HEK293 (cell line): ENCODE measurements around the gene C6orf15.
A peak's percentile ranks its signal among the peaks of the same experiment; 100 is the strongest.

Experiments used
- GFI1B ChIP-seq: fragments of 450-650 bp; formaldehyde crosslinking; IDR thresholded peaks from 2 replicates; pipeline ENCODE4 v1.5.1; 2016; ENCODE audit warnings: missing biosample characterization, missing genetic modification characterization
- HOXD13 ChIP-seq: sonication (generic); formaldehyde crosslinking; IDR thresholded peaks from 2 replicates; pipeline ENCODE4 v1.8.0; 2022; ENCODE audit warnings: missing genetic modification reagents, borderline replicate concordance
- KLF8 ChIP-seq: fragments of 450-650 bp; formaldehyde crosslinking; IDR thresholded peaks from 2 replicates; pipeline ENCODE4 v1.5.1; 2016; ENCODE audit warnings: missing biosample characterization, missing genetic modification characterization
- PRDM2 ChIP-seq: fragments of 450-650 bp; formaldehyde crosslinking; IDR thresholded peaks from 2 replicates; pipeline ENCODE4 v1.5.1; 2016; ENCODE audit warnings: missing biosample characterization, missing genetic modification characterization, borderline replicate concordance
- SALL2 ChIP-seq: fragments of 450-650 bp; formaldehyde crosslinking; IDR thresholded peaks from 2 replicates; pipeline ENCODE4 v1.5.0; 2017; ENCODE audit warnings: missing biosample characterization, mild to moderate bottlenecking, missing genetic modification characterization, borderline replicate concordance
- TRIM28 ChIP-seq: IDR thresholded peaks from 2 replicates; pipeline ENCODE4 v1.6.1; 2011; ENCODE audit warnings: low read length, control low read depth, borderline replicate concordance
- YY1 ChIP-seq: fragments of 450-650 bp; formaldehyde crosslinking; IDR thresholded peaks from 2 replicates; pipeline ENCODE4 v1.5.1; 2018; ENCODE audit warnings: missing biosample characterization, missing genetic modification characterization
- ZNF138 ChIP-seq: fragments of 450-650 bp; formaldehyde crosslinking; IDR thresholded peaks from 2 replicates; pipeline ENCODE4 v1.5.1; 2016; ENCODE audit warnings: missing biosample characterization, missing genetic modification characterization, borderline replicate concordance
- ZNF155 ChIP-seq: fragments of 450-650 bp; formaldehyde crosslinking; IDR thresholded peaks from 2 replicates; pipeline ENCODE4 v1.5.1; 2016; ENCODE audit warnings: missing biosample characterization, missing genetic modification characterization
- ZNF174 ChIP-seq: fragments of 450-650 bp; formaldehyde crosslinking; IDR thresholded peaks from 2 replicates; pipeline ENCODE4 v1.5.0; 2017; ENCODE audit warnings: missing biosample characterization, mild to moderate bottlenecking, missing genetic modification characterization
- ZNF184 ChIP-seq: fragments of 450-650 bp; IDR thresholded peaks from 2 replicates; pipeline ENCODE4 v1.5.1; 2018; ENCODE audit warnings: missing biosample characterization, mild to moderate bottlenecking, missing genetic modification characterization
- ZNF248 ChIP-seq: fragments of 450-650 bp; formaldehyde crosslinking; IDR thresholded peaks from 2 replicates; pipeline ENCODE4 v1.5.1; 2017; ENCODE audit warnings: missing biosample characterization, missing genetic modification characterization
- ZNF292 ChIP-seq: fragments of 450-650 bp; formaldehyde crosslinking; IDR thresholded peaks from 2 replicates; pipeline ENCODE4 v1.5.1; 2016; ENCODE audit warnings: low read depth, missing biosample characterization, missing genetic modification characterization, borderline replicate concordance
- ZNF324 ChIP-seq: fragments of 450-650 bp; formaldehyde crosslinking; IDR thresholded peaks from 2 replicates; pipeline ENCODE4 v1.5.1; 2016; ENCODE audit warnings: missing biosample characterization, missing genetic modification characterization
- ZNF366 ChIP-seq: fragments of 450-650 bp; formaldehyde crosslinking; conservative IDR thresholded peaks from 2 replicates; pipeline ENCODE4 v1.5.1; 2016; ENCODE audit warnings: missing biosample characterization, missing genetic modification characterization
- ZNF404 ChIP-seq: fragments of 450-650 bp; formaldehyde crosslinking; IDR thresholded peaks from 2 replicates; pipeline ENCODE4 v1.5.1; 2017; ENCODE audit warnings: missing biosample characterization, missing genetic modification characterization
- ZNF416 ChIP-seq: fragments of 450-650 bp; formaldehyde crosslinking; IDR thresholded peaks from 2 replicates; pipeline ENCODE4 v1.5.1; 2016; ENCODE audit warnings: missing biosample characterization, missing genetic modification characterization
- ZNF48 ChIP-seq: fragments of 450-650 bp; formaldehyde crosslinking; IDR thresholded peaks from 2 replicates; pipeline ENCODE4 v1.5.1; 2016; ENCODE audit warnings: missing biosample characterization, missing genetic modification characterization
- ZNF501 ChIP-seq: fragments of 450-650 bp; formaldehyde crosslinking; IDR thresholded peaks from 2 replicates; pipeline ENCODE4 v1.5.1; 2016; ENCODE audit warnings: missing biosample characterization, missing genetic modification characterization
- ZNF558 ChIP-seq: fragments of 450-650 bp; formaldehyde crosslinking; IDR thresholded peaks from 2 replicates; pipeline ENCODE4 v1.5.1; 2016; ENCODE audit warnings: missing biosample characterization, missing genetic modification characterization
- ZNF561 ChIP-seq: fragments of 450-650 bp; IDR thresholded peaks from 2 replicates; pipeline ENCODE4 v1.5.1; 2018; ENCODE audit warnings: missing biosample characterization, missing genetic modification characterization, borderline replicate concordance
- ZNF600 ChIP-seq: fragments of 450-650 bp; formaldehyde crosslinking; IDR thresholded peaks from 2 replicates; pipeline ENCODE4 v1.5.1; 2016; ENCODE audit warnings: missing biosample characterization, missing genetic modification characterization
- ZNF701 ChIP-seq: fragments of 450-650 bp; formaldehyde crosslinking; IDR thresholded peaks from 2 replicates; pipeline ENCODE4 v1.5.1; 2016; ENCODE audit warnings: missing biosample characterization, missing genetic modification characterization
- ZNF777 ChIP-seq: fragments of 450-650 bp; formaldehyde crosslinking; IDR thresholded peaks from 2 replicates; pipeline ENCODE4 v1.5.1; 2017; ENCODE audit warnings: missing biosample characterization, missing genetic modification characterization, borderline replicate concordance
- ZNF792 ChIP-seq: fragments of 450-650 bp; formaldehyde crosslinking; IDR thresholded peaks from 2 replicates; pipeline ENCODE4 v1.5.1; 2016; ENCODE audit warnings: missing biosample characterization, missing genetic modification characterization
- TF ChIP-seq, protein P1 (sequence below): fragments of 450-650 bp; IDR thresholded peaks from 2 replicates; pipeline ENCODE4 v1.5.1; 2018; ENCODE audit warnings: missing biosample characterization, missing genetic modification characterization
- TF ChIP-seq, protein P2 (sequence below): fragments of 450-650 bp; formaldehyde crosslinking; optimal IDR thresholded peaks from 2 replicates; pipeline ENCODE3; 2016; ENCODE audit warnings: missing biosample characterization, mild to moderate bottlenecking, missing genetic modification characterization
- TF ChIP-seq, protein P3 (sequence below): fragments of 450-650 bp; formaldehyde crosslinking; IDR thresholded peaks from 2 replicates; pipeline ENCODE4 v1.5.1; 2017; ENCODE audit warnings: missing biosample characterization, missing genetic modification characterization

Gene C6orf15

GRCh38 chr6:31158863-31159855, 46.8 kb upstream of the C6orf15 start (continued):
- TF ChIP-seq PRDM2: no peak
- no peak for TF ChIP-seq HOXD13
- TF ChIP-seq TRIM28: no peak
- TF ChIP-seq KLF8 (tag by site-specific recombination): peak; percentile 57; the same call in 1 of the 2 replicates
- TF ChIP-seq ZNF155 (tag by site-specific recombination): no peak
- TF ChIP-seq ZNF600: no peak
- TF ChIP-seq YY1: peak; percentile 58; the same call in 1 of the 2 replicates
- no peak for TF ChIP-seq ZNF174 (tag by site-specific recombination)
- TF ChIP-seq ZNF404 (tag by site-specific recombination): no peak
- no peak for TF ChIP-seq SALL2 (tag by site-specific recombination)
- TF ChIP-seq ZNF184 (tag by site-specific recombination): no peak
- TF ChIP-seq ZNF324 (tag by site-specific recombination): no peak
- no peak for TF ChIP-seq ZNF248 (tag by site-specific recombination)
- TF ChIP-seq ZNF792 (tag by site-specific recombination): no peak
- no peak for TF ChIP-seq ZNF416 (tag by site-specific recombination)
- TF ChIP-seq, protein P1, sequence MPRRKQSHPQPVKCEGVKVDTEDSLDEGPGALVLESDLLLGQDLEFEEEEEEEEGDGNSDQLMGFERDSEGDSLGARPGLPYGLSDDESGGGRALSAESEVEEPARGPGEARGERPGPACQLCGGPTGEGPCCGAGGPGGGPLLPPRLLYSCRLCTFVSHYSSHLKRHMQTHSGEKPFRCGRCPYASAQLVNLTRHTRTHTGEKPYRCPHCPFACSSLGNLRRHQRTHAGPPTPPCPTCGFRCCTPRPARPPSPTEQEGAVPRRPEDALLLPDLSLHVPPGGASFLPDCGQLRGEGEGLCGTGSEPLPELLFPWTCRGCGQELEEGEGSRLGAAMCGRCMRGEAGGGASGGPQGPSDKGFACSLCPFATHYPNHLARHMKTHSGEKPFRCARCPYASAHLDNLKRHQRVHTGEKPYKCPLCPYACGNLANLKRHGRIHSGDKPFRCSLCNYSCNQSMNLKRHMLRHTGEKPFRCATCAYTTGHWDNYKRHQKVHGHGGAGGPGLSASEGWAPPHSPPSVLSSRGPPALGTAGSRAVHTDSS (tag by site-specific recombination): no peak
- no peak for TF ChIP-seq ZNF701 (tag by site-specific recombination)
- TF ChIP-seq, protein P2, sequence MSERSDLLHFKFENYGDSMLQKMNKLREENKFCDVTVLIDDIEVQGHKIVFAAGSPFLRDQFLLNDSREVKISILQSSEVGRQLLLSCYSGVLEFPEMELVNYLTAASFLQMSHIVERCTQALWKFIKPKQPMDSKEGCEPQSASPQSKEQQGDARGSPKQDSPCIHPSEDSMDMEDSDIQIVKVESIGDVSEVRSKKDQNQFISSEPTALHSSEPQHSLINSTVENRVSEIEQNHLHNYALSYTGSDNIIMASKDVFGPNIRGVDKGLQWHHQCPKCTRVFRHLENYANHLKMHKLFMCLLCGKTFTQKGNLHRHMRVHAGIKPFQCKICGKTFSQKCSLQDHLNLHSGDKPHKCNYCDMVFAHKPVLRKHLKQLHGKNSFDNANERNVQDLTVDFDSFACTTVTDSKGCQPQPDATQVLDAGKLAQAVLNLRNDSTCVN: no peak
- TF ChIP-seq ZNF561: 0 out of 2 replicates have a peak, but pooled peaks have one; percentile 19
- no peak for TF ChIP-seq ZNF366 (tag by site-specific recombination)
- TF ChIP-seq ZNF777 (tag by site-specific recombination): no peak
- TF ChIP-seq ZNF292 (tag by site-specific recombination): no peak
- TF ChIP-seq ZNF501 (tag by site-specific recombination): no peak
- TF ChIP-seq, protein P3, sequence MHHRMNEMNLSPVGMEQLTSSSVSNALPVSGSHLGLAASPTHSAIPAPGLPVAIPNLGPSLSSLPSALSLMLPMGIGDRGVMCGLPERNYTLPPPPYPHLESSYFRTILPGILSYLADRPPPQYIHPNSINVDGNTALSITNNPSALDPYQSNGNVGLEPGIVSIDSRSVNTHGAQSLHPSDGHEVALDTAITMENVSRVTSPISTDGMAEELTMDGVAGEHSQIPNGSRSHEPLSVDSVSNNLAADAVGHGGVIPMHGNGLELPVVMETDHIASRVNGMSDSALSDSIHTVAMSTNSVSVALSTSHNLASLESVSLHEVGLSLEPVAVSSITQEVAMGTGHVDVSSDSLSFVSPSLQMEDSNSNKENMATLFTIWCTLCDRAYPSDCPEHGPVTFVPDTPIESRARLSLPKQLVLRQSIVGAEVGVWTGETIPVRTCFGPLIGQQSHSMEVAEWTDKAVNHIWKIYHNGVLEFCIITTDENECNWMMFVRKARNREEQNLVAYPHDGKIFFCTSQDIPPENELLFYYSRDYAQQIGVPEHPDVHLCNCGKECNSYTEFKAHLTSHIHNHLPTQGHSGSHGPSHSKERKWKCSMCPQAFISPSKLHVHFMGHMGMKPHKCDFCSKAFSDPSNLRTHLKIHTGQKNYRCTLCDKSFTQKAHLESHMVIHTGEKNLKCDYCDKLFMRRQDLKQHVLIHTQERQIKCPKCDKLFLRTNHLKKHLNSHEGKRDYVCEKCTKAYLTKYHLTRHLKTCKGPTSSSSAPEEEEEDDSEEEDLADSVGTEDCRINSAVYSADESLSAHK (tag by site-specific recombination): no peak
- TF ChIP-seq ZNF138 (tag by site-specific recombination): no peak
- TF ChIP-seq GFI1B (tag by site-specific recombination): no peak
- TF ChIP-seq ZNF48 (tag by site-specific recombination): no peak
- no peak for TF ChIP-seq ZNF558 (tag by site-specific recombination)
